ENCODE data around the gene TRAF2. TPM values are rescaled to one million over a fixed set of nuclear protein-coding genes. Genes with fewer than 3 reads are reported as not detected.

The TRAF2 gene
- total and polyA plus RNA-seq, 9 of the 15 experiments (the other 6 are each of a cell fraction or from before 2014, with no cell fraction given) = 0.24 to 45.2 (median 18.0) TPM

DNA sequence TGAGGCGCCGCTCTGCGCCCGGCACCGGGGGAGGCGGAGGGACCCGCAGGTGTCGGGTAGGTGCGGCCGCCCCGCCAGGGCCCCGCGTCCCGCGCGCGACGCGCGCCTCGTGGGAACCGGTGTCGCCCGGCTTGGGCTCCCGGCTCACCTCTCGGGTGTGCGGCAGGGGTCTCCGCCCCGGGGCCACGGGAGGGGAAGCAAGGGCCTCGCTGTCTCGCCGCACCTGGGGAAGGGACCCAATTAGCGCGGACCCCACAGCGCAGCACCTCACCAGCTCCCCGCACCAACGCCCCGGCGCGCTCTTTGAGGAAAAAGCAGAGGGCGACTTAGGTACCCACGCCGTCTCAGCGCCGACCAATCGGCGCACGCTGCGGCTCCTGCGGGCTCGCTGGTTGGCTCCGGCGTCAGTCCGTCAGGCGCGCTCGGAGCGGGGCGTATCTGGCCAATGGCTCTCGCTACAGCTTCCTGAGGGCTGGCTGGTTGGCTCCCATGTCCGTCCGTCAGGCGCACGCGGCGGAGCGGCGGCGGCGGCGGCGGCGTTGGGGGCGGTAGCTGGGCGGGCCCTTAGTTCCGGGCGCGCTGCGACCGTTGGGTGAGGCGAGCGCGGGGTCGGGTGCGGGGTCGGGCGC is at the start of gene TRAF2 (continued):
- no peak for TF ChIP-seq ZNF512 (tag; IDR thresholded peaks at IDR 0.05)
- peak; percentile 62 for TF ChIP-seq CCNT2 (IDR thresholded peaks at IDR 0.05; ENCODE audit: borderline replicate concordance, extremely low read depth, insufficient read length, low read depth, low read length)
- TF ChIP-seq NEUROD1 (IDR thresholded peaks at IDR 0.05; ENCODE audit: borderline replicate concordance, low read depth, low read length, partially characterized antibody) = peak; percentile 100
- TF ChIP-seq ILF3 (IDR thresholded peaks at IDR 0.05; ENCODE audit: borderline replicate concordance) = no peak
- peak; percentile 73 for TF ChIP-seq MAX (CRISPR knock-in tag; IDR thresholded peaks at IDR 0.05)
- TF ChIP-seq ZNF263 (CRISPR knock-in tag; IDR thresholded peaks at IDR 0.05; ENCODE audit: borderline replicate concordance) = no peak
- peak; percentile 99 for TF ChIP-seq SP2 (IDR thresholded peaks at IDR 0.05; ENCODE audit: extremely low read depth, low read depth, low read length, poor library complexity, severe bottlenecking)
- TF ChIP-seq NR0B1 (IDR thresholded peaks at IDR 0.05; ENCODE audit: partially characterized antibody) = no peak
- TF ChIP-seq, protein P1, sequence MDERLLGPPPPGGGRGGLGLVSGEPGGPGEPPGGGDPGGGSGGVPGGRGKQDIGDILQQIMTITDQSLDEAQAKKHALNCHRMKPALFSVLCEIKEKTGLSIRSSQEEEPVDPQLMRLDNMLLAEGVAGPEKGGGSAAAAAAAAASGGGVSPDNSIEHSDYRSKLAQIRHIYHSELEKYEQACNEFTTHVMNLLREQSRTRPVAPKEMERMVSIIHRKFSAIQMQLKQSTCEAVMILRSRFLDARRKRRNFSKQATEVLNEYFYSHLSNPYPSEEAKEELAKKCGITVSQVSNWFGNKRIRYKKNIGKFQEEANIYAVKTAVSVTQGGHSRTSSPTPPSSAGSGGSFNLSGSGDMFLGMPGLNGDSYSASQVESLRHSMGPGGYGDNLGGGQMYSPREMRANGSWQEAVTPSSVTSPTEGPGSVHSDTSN (CRISPR knock-in tag; IDR thresholded peaks at IDR 0.05; ENCODE audit: low read depth) = peak; percentile 96
- TF ChIP-seq, protein P1 (tag; conservative IDR thresholded peaks at IDR 0.05; ENCODE audit: low read depth) = peak; percentile 97
- TF ChIP-seq ZFP30 (CRISPR knock-in tag; IDR thresholded peaks at IDR 0.05; ENCODE audit: borderline replicate concordance) = no peak
- TF ChIP-seq, protein P2, sequence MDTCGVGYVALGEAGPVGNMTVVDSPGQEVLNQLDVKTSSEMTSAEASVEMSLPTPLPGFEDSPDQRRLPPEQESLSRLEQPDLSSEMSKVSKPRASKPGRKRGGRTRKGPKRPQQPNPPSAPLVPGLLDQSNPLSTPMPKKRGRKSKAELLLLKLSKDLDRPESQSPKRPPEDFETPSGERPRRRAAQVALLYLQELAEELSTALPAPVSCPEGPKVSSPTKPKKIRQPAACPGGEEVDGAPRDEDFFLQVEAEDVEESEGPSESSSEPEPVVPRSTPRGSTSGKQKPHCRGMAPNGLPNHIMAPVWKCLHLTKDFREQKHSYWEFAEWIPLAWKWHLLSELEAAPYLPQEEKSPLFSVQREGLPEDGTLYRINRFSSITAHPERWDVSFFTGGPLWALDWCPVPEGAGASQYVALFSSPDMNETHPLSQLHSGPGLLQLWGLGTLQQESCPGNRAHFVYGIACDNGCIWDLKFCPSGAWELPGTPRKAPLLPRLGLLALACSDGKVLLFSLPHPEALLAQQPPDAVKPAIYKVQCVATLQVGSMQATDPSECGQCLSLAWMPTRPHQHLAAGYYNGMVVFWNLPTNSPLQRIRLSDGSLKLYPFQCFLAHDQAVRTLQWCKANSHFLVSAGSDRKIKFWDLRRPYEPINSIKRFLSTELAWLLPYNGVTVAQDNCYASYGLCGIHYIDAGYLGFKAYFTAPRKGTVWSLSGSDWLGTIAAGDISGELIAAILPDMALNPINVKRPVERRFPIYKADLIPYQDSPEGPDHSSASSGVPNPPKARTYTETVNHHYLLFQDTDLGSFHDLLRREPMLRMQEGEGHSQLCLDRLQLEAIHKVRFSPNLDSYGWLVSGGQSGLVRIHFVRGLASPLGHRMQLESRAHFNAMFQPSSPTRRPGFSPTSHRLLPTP (IDR thresholded peaks at IDR 0.05; ENCODE audit: borderline replicate concordance, extremely low read depth, insufficient read length) = no peak
- TF ChIP-seq ZNF707 (CRISPR knock-in tag; conservative IDR thresholded peaks at IDR 0.05) = no peak
- TF ChIP-seq CEBPG (CRISPR knock-in tag; IDR thresholded peaks at IDR 0.05) = peak; percentile 12; the same call in 1 of the 2 replicates
- no peak for TF ChIP-seq CEBPG (tag; conservative IDR thresholded peaks at IDR 0.05 in 1 of 2, IDR thresholded peaks at IDR 0.05 in 1 of 2)
- no peak for TF ChIP-seq PRPF4 (IDR thresholded peaks at IDR 0.05; ENCODE audit: insufficient read depth, low read depth, low read length, poor library complexity, severe bottlenecking)
- no peak for TF ChIP-seq NR3C1 (CRISPR knock-in tag; IDR thresholded peaks at IDR 0.05)
